Spleen (tissue), 7 donors: Measurements from ENCODE around the gene OR10K1.

Experiments
- CTCF ChIP-seq, 11 experiments: fragments of 200-600 bp in 7 of 11; fragments of 450-650 bp in 4 of 11; sonication (generic) in 4 of 11; IDR thresholded peaks in 8 of 11; conservative IDR thresholded peaks in 3 of 11; 1 replicate in 7 of 11; 2 replicates in 4 of 11; pipeline versions ENCODE4 v1.4.0 to v1.8.0; 2016 to 2021; ENCODE audit warnings: antibody characterized with exemption in 11 of 11, inconsistent platforms in 4 of 11, mild to moderate bottlenecking in 1 of 11
- POLR2A ChIP-seq, 3 donors: fragments of 450-650 bp; IDR thresholded peaks; one replicate each; pipeline ENCODE4 v1.5.1; 2017; ENCODE audit warnings: antibody characterized with exemption in 3 of 3, mild to moderate bottlenecking in 1 of 3
- donor health status: DM: no; HTN: no; CAD: no; lungs with moderate emphysema.
- donor health status: DM: no; HTN: no; CAD: no.
- donor health status: DM: no; HTN: no; CAD: no.

GRCh38 chr1:158445376-158445775 lies 16.3 kb upstream of the OR10K1 start:
- no peak for TF ChIP-seq POLR2A (IDR thresholded peaks at IDR 0.05)
- no peak for TF ChIP-seq CTCF (IDR thresholded peaks at IDR 0.05 in 8 of 11, conservative IDR thresholded peaks at IDR 0.05 in 3 of 11)
